Measurements from ENCODE around the gene DBNDD1. TPM values are rescaled to one million over a fixed set of nuclear protein-coding genes. Genes with fewer than 3 reads are reported as not detected.

Gene DBNDD1
- total RNA-seq, 1 experiment from 2014 or later: 32.3 TPM

DNA sequence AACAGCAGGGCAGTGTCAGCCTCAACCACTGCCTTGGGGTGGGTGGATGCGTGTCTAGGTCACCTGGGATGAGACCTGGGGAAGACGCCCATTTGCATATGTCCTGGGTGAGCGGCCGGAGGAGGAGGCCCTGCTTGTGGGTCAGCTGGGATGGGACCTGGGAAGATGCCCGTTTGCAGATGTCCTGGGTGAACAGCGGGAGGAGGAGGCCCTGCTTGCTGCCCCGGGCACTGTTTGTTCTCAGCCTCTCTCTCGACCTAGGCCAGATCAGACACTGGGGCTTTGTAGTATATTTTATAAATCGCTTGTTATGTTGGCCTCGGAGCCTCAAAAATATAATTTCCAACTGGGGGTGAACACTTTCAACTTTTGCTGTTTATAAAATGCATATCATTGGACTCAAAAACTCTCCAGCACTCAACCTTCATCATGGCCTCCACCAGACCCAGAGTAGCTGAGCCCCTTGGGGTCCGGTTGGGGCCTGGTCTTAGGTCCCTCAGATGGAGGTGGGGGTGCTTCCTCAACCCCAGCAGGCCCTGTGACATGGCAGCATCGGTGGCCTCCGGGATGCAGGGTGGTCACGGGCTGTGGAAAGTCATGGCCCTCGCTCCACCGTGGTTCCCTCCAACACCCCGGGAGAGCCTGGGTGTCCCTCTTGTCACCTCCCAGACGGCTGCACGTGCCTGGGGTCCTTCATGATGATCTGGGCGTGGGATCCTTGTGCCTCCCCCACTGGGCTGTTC, 17.3 kb downstream of the DBNDD1 start:
- Histone ChIP-seq H3K4me1 (ENCODE audit: control insufficient read depth, insufficient read depth, low read length) (no peaks in the 10 kb centered on the region), H3K36me3 (ENCODE audit: control insufficient read depth, insufficient read depth, low read length) (no peaks in the 10 kb centered on the region), H3K9me3 (ENCODE audit: control insufficient read depth, insufficient read depth, low read depth, low read length) (no peaks in the 10 kb centered on the region), H3K4me3 (ENCODE audit: low read depth in 2 of 2, low read length in 2 of 2) (no peak overlapping the region), H3K27me3 (ENCODE audit: control insufficient read depth, insufficient read depth, low read length) (no peaks in the 10 kb centered on the region), H3K27ac (ENCODE audit: low read length) (no peak overlapping the region)
- intact Hi-C loops (cut with micrococcal nuclease; ENCODE audit: unreplicated experiment) (no loop called here), in situ Hi-C loops (cut with HindIII; ENCODE audit: low pct_unique_long_range_greater_than_20kb, low sequenced_read_pairs) (no loop called here)
- ATAC-seq: no peak
- CTCF ChIA-PET: no interaction called here
- BruUV-seq (replicated peaks): no TSS peak
- POLR2A ChIA-PET: no interaction called here
- TF ChIP-seq, protein P1, sequence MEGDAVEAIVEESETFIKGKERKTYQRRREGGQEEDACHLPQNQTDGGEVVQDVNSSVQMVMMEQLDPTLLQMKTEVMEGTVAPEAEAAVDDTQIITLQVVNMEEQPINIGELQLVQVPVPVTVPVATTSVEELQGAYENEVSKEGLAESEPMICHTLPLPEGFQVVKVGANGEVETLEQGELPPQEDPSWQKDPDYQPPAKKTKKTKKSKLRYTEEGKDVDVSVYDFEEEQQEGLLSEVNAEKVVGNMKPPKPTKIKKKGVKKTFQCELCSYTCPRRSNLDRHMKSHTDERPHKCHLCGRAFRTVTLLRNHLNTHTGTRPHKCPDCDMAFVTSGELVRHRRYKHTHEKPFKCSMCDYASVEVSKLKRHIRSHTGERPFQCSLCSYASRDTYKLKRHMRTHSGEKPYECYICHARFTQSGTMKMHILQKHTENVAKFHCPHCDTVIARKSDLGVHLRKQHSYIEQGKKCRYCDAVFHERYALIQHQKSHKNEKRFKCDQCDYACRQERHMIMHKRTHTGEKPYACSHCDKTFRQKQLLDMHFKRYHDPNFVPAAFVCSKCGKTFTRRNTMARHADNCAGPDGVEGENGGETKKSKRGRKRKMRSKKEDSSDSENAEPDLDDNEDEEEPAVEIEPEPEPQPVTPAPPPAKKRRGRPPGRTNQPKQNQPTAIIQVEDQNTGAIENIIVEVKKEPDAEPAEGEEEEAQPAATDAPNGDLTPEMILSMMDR (IDR thresholded peaks at IDR 0.05): no peak
- TF ChIP-seq SIN3A (IDR thresholded peaks at IDR 0.05; ENCODE audit: borderline replicate concordance, insufficient read depth, low read depth, low read length) (no peak), REST (IDR thresholded peaks at IDR 0.05; ENCODE audit: insufficient read depth in 1 of 2, low read depth in 2 of 2, low read length in 1 of 2) (no peak), TCF7L2 (IDR thresholded peaks at IDR 0.05; ENCODE audit: low read depth, low read length) (no peak), POLR2AphosphoS5 (IDR thresholded peaks at IDR 0.05; ENCODE audit: low read depth, low read length) (no peak)
- DNase-seq (ENCODE audit: low read depth, low spot score): no peak

GRCh38 chr16:90000733-90001427, 18.4 kb downstream of the DBNDD1 start:
- no peak for ATAC-seq
- TF ChIP-seq REST (IDR thresholded peaks at IDR 0.05; ENCODE audit: insufficient read depth in 1 of 2, low read depth in 2 of 2, low read length in 1 of 2): no peak
- CTCF ChIA-PET: no interaction called here
- in situ Hi-C loops (cut with HindIII; ENCODE audit: low pct_unique_long_range_greater_than_20kb, low sequenced_read_pairs) (no loop called here), intact Hi-C loops (cut with micrococcal nuclease; ENCODE audit: unreplicated experiment) (no loop called here)
- no peak for DNase-seq (ENCODE audit: low read depth, low spot score)
- Histone ChIP-seq H3K27me3 (ENCODE audit: control insufficient read depth, insufficient read depth, low read length) (no peaks in the 10 kb centered on the region), H3K27ac (ENCODE audit: low read length) (no peak overlapping the region), H3K4me1 (ENCODE audit: control insufficient read depth, insufficient read depth, low read length) (no peaks in the 10 kb centered on the region), H3K4me3 (ENCODE audit: low read depth in 2 of 2, low read length in 2 of 2) (no peak overlapping the region), H3K9me3 (ENCODE audit: control insufficient read depth, insufficient read depth, low read depth, low read length) (no peaks in the 10 kb centered on the region), H3K36me3 (ENCODE audit: control insufficient read depth, insufficient read depth, low read length) (no peaks in the 10 kb centered on the region)
- BruUV-seq (replicated peaks): no TSS peak
- POLR2A ChIA-PET: no interaction called here

Data from Panc1 (cell line).